ENCODE results near the gene GRM4. TPM values are rescaled to one million over a fixed set of nuclear protein-coding genes. Genes with fewer than 3 reads are reported as not detected.

The GRM4 gene
- total and polyA plus RNA-seq, 9 donors: under 0.01 to 0.37 (median 0.08) TPM; not detected in 2

DNA sequence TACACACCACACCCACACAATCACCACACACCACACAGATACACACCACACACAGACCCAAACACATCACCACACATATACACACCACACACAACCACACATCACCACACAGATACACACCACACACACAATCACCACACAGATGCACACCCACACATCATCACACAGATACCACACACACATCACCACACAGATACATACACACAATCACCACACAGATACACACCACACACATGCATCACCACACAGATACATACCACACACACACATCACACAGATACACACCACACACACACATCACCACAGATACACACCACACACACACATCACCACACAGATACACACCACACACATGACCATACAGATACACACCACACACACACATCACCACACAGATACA, 73.2 kb downstream of the GRM4 start:
- Histone ChIP-seq H3K27me3 (no peaks in the 10 kb centered on the region), H3K4me3 (no peak overlapping the region), H3K4me1 (ENCODE audit: insufficient read depth) (no peaks in the 10 kb centered on the region), H3K36me3 (no peaks in the 10 kb centered on the region), H3K9me3 (no peaks in the 10 kb centered on the region), H3K27ac (no peak overlapping the region)
- intact Hi-C loops (cut with DNase I): no loop called here
- TF ChIP-seq EP300 (IDR thresholded peaks at IDR 0.05) (no peak), CTCF (IDR thresholded peaks at IDR 0.05) (no peak), POLR2A (IDR thresholded peaks at IDR 0.05) (no peak)
- DNase-seq: no peak

DNA sequence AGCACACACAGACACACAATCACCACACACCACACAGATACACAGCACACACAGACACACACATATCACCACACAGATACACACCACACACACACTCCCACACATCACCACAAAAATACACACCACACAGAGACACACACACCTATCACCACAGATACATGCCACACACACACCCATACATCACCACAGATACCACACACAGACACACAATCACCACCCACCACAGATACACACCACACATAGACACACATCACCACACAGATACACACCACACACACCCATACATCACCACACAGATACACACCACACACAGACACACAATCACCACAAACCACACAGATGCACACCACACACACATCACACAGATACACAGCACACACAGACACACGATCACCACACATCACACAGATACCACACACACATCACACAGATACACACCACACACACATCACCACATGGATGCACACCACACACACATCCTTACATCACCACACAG, 74.0 kb downstream of the GRM4 start:
- Histone ChIP-seq H3K4me3 (no peak overlapping the region), H3K9me3 (no peaks in the 10 kb centered on the region), H3K27ac (no peak overlapping the region), H3K4me1 (ENCODE audit: insufficient read depth) (no peaks in the 10 kb centered on the region), H3K27me3 (no peaks in the 10 kb centered on the region), H3K36me3 (no peaks in the 10 kb centered on the region)
- no peak for DNase-seq
- TF ChIP-seq EP300 (IDR thresholded peaks at IDR 0.05) (no peak), POLR2A (IDR thresholded peaks at IDR 0.05) (no peak), CTCF (IDR thresholded peaks at IDR 0.05) (no peak)
- intact Hi-C loops (cut with DNase I): no loop called here
- WGBS, 3 donors: 91 to 98% (median 93%) methylated on average over 1 of the region's 1 CpG

GRCh38 chr6:34071136-34071883, 74.6 kb downstream of the GRM4 start:
- 82 to 91% (median 88%) methylated on average over 3 of the region's 3 CpGs for WGBS, 3 donors

More at GRCh38 chr6:34071136-34071883, 74.6 kb downstream of the GRM4 start:
- no peak overlapping the region for H3K4me3 ChIP-seq
- no peaks in the 10 kb centered on the region for H3K27me3 ChIP-seq
- H3K36me3 ChIP-seq: no peaks in the 10 kb centered on the region
- no peaks in the 10 kb centered on the region for H3K9me3 ChIP-seq
- no peaks in the 10 kb centered on the region for H3K4me1 ChIP-seq (ENCODE audit: insufficient read depth)
- TF ChIP-seq EP300 (IDR thresholded peaks at IDR 0.05): no peak
- no peak for TF ChIP-seq CTCF (IDR thresholded peaks at IDR 0.05)
- no peak for TF ChIP-seq POLR2A (IDR thresholded peaks at IDR 0.05)
- no peak for DNase-seq
- intact Hi-C loops (cut with DNase I): no loop called here
- H3K27ac ChIP-seq: no peak overlapping the region

Data from ovary (tissue), 9 donors.